Measurements from ENCODE around the gene C1QTNF5.
"Not testable (repeated sequence)": the region's sequence is repeated elsewhere in the genome, so short reads cannot be mapped to it uniquely, and the experiment has no call there.

Gene C1QTNF5, protein sequence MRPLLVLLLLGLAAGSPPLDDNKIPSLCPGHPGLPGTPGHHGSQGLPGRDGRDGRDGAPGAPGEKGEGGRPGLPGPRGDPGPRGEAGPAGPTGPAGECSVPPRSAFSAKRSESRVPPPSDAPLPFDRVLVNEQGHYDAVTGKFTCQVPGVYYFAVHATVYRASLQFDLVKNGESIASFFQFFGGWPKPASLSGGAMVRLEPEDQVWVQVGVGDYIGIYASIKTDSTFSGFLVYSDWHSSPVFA

GRCh38 chr11:119340335-119341221, at the start of gene C1QTNF5:
Gene C1QTNF5, minus strand, starts transcription at chr11:119340883. Its CDS starts 486 bp downstream, at chr11:119340397.
- DNase-seq, result peak; percentile 64

DNA sequence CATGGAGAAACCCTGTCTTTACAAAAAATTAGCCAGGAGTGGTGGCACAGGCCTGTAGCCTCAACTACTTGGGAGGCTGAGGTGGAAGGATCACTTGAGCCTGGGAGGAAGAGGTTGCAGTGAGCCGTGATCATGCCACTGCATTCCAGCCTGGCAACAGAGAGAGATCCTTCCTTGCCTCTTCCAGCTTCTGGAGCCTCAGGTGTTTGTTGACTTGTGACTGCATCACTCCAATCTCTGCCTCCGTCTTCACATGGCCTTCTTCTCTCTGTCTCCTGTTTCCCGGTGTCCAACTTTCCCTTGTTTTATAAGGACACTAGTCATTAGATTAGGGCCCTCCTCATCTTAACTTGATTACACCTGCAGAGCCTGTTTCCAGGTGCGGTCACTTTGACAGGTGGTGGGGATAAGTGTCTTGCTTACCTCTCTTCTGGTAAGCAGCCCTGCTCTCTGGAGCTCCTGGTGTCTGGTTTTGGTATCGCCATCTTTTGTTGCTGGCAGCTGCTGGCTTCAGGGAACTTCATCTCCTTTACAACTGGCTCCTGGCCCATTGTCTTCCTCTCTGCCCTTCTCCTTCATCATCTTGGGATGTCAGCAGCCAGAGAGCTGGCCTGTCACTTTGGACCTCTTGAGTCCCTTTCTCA, 49.0 kb upstream of the C1QTNF5 start:
- no peak for DNase-seq

GRCh38 chr11:119388103-119388502, 47.4 kb upstream of the C1QTNF5 start:
- no peak for DNase-seq

DNA sequence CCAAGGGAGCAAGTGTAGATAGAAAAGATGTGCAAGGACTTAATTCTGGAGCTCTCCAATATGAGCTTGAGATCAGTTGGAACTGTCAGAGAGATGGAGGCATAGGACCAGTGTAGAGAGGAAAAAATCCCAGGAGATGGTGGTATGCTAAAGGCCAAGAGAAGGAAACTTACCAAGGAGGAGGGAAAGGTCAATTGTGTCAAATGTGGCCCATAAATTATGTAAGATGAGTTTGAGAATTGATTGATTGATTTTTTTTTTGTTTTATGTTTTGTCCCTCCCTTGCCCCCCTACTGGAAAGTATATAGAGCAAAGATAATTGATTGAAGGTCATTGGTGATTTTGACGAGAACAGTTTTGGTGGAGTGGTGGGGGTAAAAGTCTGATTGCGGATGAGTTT, 43.6 kb upstream of the C1QTNF5 start:
- no peak for DNase-seq

DNA sequence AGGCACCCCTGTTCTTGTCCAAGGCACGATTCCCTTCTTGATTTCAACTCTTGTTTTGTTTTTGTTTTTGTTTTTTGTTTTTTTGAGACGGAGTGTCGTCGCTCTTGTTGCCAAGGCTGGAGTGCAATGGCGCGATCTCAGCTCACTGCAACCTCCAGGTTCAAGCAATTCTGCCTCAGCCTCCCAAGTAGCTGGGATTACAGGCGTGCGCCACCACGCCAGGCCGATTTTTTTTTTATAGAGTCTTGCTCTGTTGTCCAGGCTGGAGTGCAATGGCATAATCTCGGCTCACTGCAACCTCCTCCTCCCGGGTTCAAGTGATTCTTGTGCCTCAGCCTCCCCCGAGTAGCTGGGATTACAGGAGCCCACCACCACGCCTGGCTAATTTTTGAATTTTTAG, 41.8 kb upstream of the C1QTNF5 start:
- not testable (repeated sequence) for DNase-seq

GRCh38 chr11:119382101-119382500, 41.4 kb upstream of the C1QTNF5 start:
- DNase-seq, result no peak

- DNase-seq, result peak; percentile 98
Measured at GRCh38 chr11:119381181-119381988, 40.7 kb upstream of the C1QTNF5 start, which contains the start of gene USP2. Gene USP2, minus strand, starts transcription at chr11:119381690. Its CDS starts 8,210 bp downstream, at chr11:119373480.

GRCh38 chr11:119380827-119381180, 40.1 kb upstream of the C1QTNF5 start:
- no peak for DNase-seq

- no peak for DNase-seq
Measured at GRCh38 chr11:119380160-119380826, 39.6 kb upstream of the C1QTNF5 start.

DNA sequence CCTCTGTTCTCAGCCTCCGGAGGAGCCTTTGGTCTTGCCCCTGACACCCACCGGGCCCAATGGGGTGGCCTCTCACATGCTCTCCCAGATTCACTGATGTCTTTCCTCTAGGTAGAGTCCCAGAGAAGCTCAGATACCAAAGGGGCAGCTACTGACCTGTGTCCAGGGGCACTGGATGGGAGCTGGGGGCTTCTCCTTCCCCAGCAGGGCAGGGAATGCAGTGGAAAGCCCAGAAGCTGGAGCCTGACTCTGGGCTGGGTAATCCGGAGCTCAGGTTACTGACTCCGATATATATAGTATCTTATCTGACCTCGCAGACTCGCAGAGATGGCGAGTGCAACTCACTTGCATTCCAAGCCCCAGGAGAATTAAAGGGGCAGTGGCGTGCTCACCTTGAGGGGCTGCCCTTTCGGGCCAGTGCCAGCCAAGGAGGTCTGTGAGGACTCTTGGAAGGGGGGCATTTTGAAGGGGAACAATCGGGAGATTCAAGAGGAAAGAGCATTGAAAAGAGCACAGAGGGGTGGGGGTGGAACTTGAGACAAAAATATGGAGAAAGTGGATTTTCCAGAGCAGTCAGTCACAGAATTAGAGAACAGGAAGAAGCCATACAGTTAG, 38.3 kb upstream of the C1QTNF5 start:
- no peak for DNase-seq

- no peak for DNase-seq
Measured at GRCh38 chr11:119377961-119378667, 37.4 kb upstream of the C1QTNF5 start.

- DNase-seq, result no peak
Measured at GRCh38 chr11:119377112-119377901, 36.6 kb upstream of the C1QTNF5 start.

- peak; percentile 95 for DNase-seq
Measured at GRCh38 chr11:119376197-119376847, 35.6 kb upstream of the C1QTNF5 start.

DNA sequence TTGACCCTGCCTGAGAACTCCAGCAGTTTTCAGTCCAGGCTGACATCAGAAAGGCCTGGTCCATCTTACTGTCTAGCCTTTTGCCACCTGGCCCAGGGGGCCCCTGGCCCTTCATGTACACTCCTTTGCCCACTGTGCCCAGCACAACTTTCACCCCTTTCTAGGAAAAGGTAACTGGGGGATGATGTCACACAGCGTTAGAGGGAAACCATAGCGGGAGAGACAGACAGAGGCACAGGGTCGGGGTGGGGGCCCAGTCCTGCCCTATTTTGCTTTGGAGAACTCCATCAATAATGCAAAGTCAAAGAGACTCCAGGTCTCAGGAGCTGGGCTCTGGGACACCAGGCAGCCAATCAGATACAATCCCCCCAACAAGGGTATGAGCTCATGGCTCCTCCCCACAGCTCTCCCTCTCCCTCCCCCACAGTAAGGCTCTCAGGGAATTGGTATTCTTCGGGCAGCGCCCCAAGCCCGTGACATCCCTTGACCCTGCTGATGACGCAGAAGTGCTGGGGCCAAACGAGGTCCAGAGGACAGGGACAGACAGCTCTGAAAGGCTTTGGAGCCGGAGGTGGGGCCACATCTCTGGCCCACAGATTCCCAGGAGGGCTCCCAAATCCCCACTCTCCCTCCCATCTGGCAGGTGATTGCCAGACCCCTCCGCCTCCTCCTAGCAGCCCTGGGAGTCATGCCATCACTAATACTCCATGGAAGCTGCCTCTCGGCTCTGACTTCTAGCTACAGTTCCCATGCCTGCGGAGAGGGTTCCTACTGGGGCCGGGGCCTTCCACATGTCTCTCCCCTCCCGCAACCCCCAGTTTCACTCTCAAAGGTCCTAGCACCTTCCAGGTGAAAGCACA, 34.9 kb upstream of the C1QTNF5 start:
- DNase-seq, result peak; percentile 87

GRCh38 chr11:119374632-119375336, 34.1 kb upstream of the C1QTNF5 start:
- DNase-seq, result peak; percentile 47

DNA sequence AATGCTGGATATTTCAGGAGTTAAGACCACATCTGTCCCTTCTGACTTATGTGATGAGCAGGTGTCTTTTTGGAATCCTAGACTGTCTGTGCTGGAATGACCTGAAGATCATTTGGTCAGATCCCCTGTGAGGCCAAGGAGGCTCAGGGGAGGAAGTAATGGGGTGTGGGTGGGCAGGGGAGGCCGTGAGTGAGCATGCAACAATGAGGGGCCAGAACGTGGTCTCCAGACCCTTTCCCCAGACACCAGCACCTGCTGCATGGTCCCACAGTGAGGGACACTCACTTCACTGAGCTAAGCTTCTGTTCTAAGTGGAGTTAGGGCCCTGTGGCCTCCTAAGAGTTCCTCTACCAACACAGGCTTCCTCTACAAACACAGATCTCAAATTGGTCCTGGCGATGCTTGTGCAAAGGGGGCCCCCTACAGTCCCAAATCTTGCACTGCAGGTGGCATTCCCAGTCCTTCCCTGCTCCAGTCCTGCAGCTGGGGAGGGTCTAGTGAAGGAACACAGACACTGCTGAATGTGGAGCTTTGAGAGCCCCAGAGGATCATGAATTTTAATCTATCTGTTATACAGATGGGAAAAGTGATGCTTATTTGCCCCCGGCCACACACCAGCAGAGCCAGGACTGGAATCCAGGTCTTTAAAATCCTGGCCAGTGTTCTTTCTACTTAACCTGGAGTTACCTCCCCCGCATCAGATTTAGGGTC, 33.4 kb upstream of the C1QTNF5 start:
- peak; percentile 85 for DNase-seq

Data from midbrain (tissue), 1 donor.